SK-N-SH (cell line): ENCODE data around the gene CDK14. TPM values are rescaled to one million over a fixed set of nuclear protein-coding genes. Genes with fewer than 3 reads are reported as not detected.
"Not testable (repeated sequence)": the region's sequence is repeated elsewhere in the genome, so short reads cannot be mapped to it uniquely, and the experiment has no call there.

ENCODE experiments used
- CTCF ChIA-PET: fragments of 300-600, 350-600 bp; formaldehyde crosslinking; extraction: SDS; loops from one replicate; lab custom pipeline; 2021; lab: Yijun Ruan, JAX
- POLR2A ChIA-PET: fragments of 350-600 bp; sonication (Branson Sonifier 250); formaldehyde crosslinking; extraction: SDS; loops from one replicate; lab custom pipeline; 2020; ENCODE audit warnings: antibody characterized with exemption, inconsistent platforms; lab: Yijun Ruan, JAX
- DNase-seq: peaks from one replicate; pipeline ENCODE4 v3.0.0; 2012
- H2AFZ ChIP-seq: fragments of 200-600 bp; sonication (generic); 2 replicates; pipeline ENCODE4 v1.8.1; 2016; ENCODE audit warnings: antibody characterized with exemption, mild to moderate bottlenecking, low read depth
- H3F3A ChIP-seq: fragments of 200-600 bp; sonication (generic); replicated peaks from 2 replicates; pipeline ENCODE3; 2016; ENCODE audit warnings: antibody characterized with exemption, mild to moderate bottlenecking; ENCODE audit not compliant: insufficient read depth
- H3K27ac ChIP-seq, 2 experiments: fragments of 200-500 bp in 1 of 2; fragments of 200-600 bp in 1 of 2; sonication (Bioruptor generic) in 1 of 2; sonication (generic), shearing (Covaris generic) in 1 of 2; 2 replicates each; pipeline versions ENCODE4 v1.5.1 to v1.6.1; 2014 to 2016; ENCODE audit warnings: low read depth in 2 of 2, inconsistent platforms in 1 of 2, low read length in 1 of 2, mild to moderate bottlenecking in 1 of 2, mixed read lengths in 1 of 2
- H3K27me3 ChIP-seq: fragments of 200-600 bp; sonication (generic), shearing (Covaris generic); 2 replicates; pipeline ENCODE4 v1.6.1; 2016; ENCODE audit warnings: mixed run types; ENCODE audit not compliant: insufficient read depth
- H3K36me3 ChIP-seq, 2 experiments: fragments of 200-500 bp in 1 of 2; fragments of 200-600 bp in 1 of 2; sonication (Bioruptor generic) in 1 of 2; sonication (generic) in 1 of 2; replicated peaks in 1 of 2; 2 replicates each; pipeline versions ENCODE3 to v1.5.1; 2014 to 2016; ENCODE audit warnings: low read length in 1 of 2, mild to moderate bottlenecking in 1 of 2; ENCODE audit not compliant: insufficient read depth in 2 of 2, control insufficient read depth in 1 of 2
- H3K4me1 ChIP-seq, 2 experiments: fragments of 200-500 bp in 1 of 2; fragments of 200-600 bp in 1 of 2; sonication (Bioruptor generic) in 1 of 2; sonication (generic), shearing (Covaris generic) in 1 of 2; 2 replicates each; pipeline versions ENCODE4 v1.5.1 to v1.6.1; 2014 to 2016; ENCODE audit warnings: low read depth in 1 of 2, low read length in 1 of 2, mixed run types in 1 of 2; ENCODE audit not compliant: insufficient read depth in 2 of 2, control insufficient read depth in 1 of 2
- H3K4me2 ChIP-seq: fragments of 200-600 bp; sonication (generic), shearing (Covaris generic); 2 replicates; pipeline ENCODE4 v1.6.1; 2017; ENCODE audit warnings: mixed run types
- H3K4me3 ChIP-seq, 2 experiments: fragments of 200-500 bp in 1 of 2; fragments of 200-600 bp in 1 of 2; sonication (Bioruptor generic) in 1 of 2; sonication (generic), shearing (Covaris generic) in 1 of 2; 2 replicates each; pipeline versions ENCODE4 v1.5.1 to v1.8.1; 2014 to 2016; ENCODE audit warnings: low read depth in 2 of 2, inconsistent platforms in 1 of 2, low read length in 1 of 2, mild to moderate bottlenecking in 1 of 2, mixed read lengths in 1 of 2, moderate library complexity in 1 of 2
- H3K79me2 ChIP-seq: fragments of 200-600 bp; sonication (generic); 2 replicates; pipeline ENCODE4 v1.8.1; 2017; ENCODE audit warnings: mild to moderate bottlenecking; ENCODE audit not compliant: insufficient read depth
- H3K9ac ChIP-seq: fragments of 200-600 bp; sonication (generic); 2 replicates; pipeline ENCODE4 v1.6.1; 2017; ENCODE audit warnings: mixed run types
- H3K9me2 ChIP-seq: fragments of 200-600 bp; sonication (generic); 2 replicates; pipeline ENCODE4 v1.6.1; 2017; ENCODE audit warnings: mixed run types
- H3K9me3 ChIP-seq: fragments of 200-600 bp; sonication (generic); 2 replicates; pipeline ENCODE4 v1.6.1; 2017; ENCODE audit warnings: mixed run types, mild to moderate bottlenecking, moderate library complexity
- H4K20me1 ChIP-seq: fragments of 200-600 bp; sonication (generic); 2 replicates; pipeline ENCODE4 v1.6.1; 2017; ENCODE audit warnings: mild to moderate bottlenecking, mixed run types; ENCODE audit not compliant: insufficient read depth
- NRF1 ChIP-seq: IDR thresholded peaks from 2 replicates; pipeline ENCODE4 v1.6.1; 2012; ENCODE audit warnings: low read depth, mild to moderate bottlenecking, low read length
- SIN3A ChIP-seq: IDR thresholded peaks from 2 replicates; pipeline ENCODE4 v1.6.1; 2012; ENCODE audit warnings: low read depth, mild to moderate bottlenecking, low read length, moderate library complexity, borderline replicate concordance
- YY1 ChIP-seq: IDR thresholded peaks from 2 replicates; pipeline ENCODE4 v1.4.0; 2012; ENCODE audit warnings: low read depth, mild to moderate bottlenecking
- WGBS: methylation state at CpG from one replicate; pipeline ENCODE4 v1.1.6; 2017; ENCODE audit warnings: low lambda C conversion rate; 5-methylcytosine and 5-hydroxymethylcytosine counted together
- polyA plus RNA-seq, 3 experiments: library from polyadenylated mRNA; depleted of rRNA; stranded (reverse); fragments of >200 nt; gene quantifications; 2 replicates each; pipeline ENCODE4 v1.2.3, GENCODE V29; 2012
- TF ChIP-seq, protein P1 (sequence below): fragments of 200-600 bp; sonication (generic); IDR thresholded peaks from 2 replicates; pipeline ENCODE4 v1.6.1; 2017; ENCODE audit warnings: antibody characterized with exemption, mild to moderate bottlenecking, moderate library complexity

Gene CDK14
- polyA plus RNA-seq, 1 of the 3 experiments (the other 2 are of a cell fraction): 13.9 TPM

DNA sequence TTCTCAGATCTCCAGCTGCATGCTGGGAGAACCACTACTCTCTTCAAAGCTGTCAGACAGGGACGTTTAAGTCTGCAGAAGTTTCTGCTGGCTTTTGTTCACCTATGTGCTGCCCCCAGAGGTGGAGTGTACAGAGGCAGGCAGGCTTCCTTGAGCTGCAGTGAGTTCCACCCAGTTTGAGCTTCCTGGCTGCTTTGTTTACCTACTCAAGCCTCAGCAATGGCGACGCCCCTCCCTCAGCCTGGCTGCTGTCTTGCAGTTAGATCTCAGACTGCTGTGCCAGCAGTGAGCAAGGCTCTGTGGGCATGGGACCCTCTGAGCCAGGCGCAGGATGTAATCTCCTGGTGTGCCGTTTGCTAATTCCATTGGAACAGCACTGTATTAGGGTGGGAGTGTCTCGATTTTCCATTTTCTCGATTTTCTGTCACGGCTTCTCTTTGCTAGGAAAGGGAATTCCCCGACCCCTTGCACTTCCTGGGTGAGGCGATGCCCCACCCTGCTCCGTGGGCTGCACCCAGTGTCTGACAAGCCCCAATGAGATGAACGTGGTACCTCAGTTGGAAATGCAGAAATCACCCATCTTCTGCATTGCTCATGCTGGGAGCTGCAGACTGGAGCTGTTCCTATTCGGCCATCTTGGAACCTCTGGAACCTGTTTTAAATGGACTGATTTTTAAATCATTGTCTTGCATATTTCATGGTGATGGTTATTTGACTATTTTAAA is 332.7 kb downstream of the CDK14 start:
- H3K9ac ChIP-seq, H3K79me2 ChIP-seq, H3K4me3 ChIP-seq, H4K20me1 ChIP-seq: not testable (repeated sequence)
- peaks cover 0 to 13% of the 10 kb centered on the region in 2 experiments for H3K36me3 ChIP-seq
- TF ChIP-seq, protein P1, sequence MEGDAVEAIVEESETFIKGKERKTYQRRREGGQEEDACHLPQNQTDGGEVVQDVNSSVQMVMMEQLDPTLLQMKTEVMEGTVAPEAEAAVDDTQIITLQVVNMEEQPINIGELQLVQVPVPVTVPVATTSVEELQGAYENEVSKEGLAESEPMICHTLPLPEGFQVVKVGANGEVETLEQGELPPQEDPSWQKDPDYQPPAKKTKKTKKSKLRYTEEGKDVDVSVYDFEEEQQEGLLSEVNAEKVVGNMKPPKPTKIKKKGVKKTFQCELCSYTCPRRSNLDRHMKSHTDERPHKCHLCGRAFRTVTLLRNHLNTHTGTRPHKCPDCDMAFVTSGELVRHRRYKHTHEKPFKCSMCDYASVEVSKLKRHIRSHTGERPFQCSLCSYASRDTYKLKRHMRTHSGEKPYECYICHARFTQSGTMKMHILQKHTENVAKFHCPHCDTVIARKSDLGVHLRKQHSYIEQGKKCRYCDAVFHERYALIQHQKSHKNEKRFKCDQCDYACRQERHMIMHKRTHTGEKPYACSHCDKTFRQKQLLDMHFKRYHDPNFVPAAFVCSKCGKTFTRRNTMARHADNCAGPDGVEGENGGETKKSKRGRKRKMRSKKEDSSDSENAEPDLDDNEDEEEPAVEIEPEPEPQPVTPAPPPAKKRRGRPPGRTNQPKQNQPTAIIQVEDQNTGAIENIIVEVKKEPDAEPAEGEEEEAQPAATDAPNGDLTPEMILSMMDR: peak; percentile 13; the same call in 1 of the 2 replicates
- TF ChIP-seq, all 33 proteins: peak for 1; not testable (repeated sequence) for 32
- H3K27ac ChIP-seq, H3K4me2 ChIP-seq, POLR2A ChIA-PET, H3F3A ChIP-seq, H2AFZ ChIP-seq, H3K9me2 ChIP-seq, DNase-seq, H3K9me3 ChIP-seq, H3K27me3 ChIP-seq, H3K4me1 ChIP-seq: not testable (repeated sequence)
- CTCF ChIA-PET: interaction anchor here (0.9 to 1.6 kb wide), 2 partner anchors 105 to 179 kb away, joined by 3 to 5 read pairs; no protein-coding TSS in a partner anchor
- WGBS: 82% methylated on average over 13 of the region's 13 CpGs

DNA sequence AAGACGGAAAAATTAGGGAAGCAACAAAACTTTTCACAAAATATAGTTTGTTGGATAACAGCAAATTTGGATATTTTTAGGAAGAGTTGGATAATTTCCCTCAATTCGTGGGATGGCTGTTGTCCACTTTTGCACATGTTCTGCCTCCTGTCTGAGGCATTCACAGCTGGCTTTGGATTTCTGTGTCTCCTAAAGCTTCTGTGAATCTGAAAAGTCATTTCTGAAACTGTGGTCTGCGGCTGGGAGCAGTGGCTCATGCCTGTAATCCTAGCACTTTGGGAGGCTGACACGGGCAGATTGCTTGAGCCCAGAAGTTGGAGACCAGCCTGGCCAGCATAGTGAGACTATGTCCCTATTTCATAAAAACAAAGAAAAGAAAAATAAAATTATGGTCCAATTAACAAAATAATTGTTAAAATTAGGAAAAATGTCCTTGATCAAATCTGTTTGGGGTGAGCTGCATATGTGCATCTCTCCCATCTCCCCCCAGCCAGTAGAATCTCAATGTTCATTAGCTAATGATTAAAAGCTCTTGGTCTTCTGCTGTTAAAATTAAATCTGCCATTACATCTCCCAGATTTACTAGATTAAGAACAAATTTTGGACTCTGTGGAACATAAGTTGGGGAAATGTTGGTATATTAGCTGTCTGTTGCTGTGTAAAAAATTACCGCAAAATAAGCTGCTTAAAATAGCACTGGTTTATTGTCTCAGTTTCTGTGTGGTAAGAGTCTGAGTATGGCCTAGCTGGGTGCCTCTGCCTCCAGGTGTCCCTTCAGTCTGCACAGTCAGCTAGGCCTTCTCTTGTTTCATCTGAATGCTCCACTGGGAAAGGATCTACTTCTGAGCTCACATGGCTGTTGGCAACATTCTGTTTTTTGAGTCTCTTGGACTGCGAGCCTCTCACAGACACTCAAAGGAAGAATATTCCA is 336.1 kb downstream of the CDK14 start:
- CTCF ChIA-PET: interaction anchor here (1.3 to 1.4 kb wide), 2 partner anchors 102 to 504 kb away, joined by 3 to 6 read pairs; no protein-coding TSS in a partner anchor
- no peaks in the 10 kb centered on the region for H3K9me2 ChIP-seq

More for the DNA sequence above, 336.1 kb downstream of the CDK14 start:
- POLR2A ChIA-PET: no interaction called here
- Histone ChIP-seq H3K9ac (no peak overlapping the region), H3K9me3 (no peaks in the 10 kb centered on the region), H3K4me2 (no peak overlapping the region), H3K79me2 (no peaks in the 10 kb centered on the region), H3K27me3 (no peaks in the 10 kb centered on the region), H4K20me1 (no peaks in the 10 kb centered on the region), H3F3A (peaks cover 6% of the 10 kb centered on the region), H3K27ac (no peak overlapping the region), H3K4me3 (no peak overlapping the region), H3K36me3 (peaks cover 0 to 13% of the 10 kb centered on the region in 2 experiments), H3K4me1 (peaks cover 0 to 5% of the 10 kb centered on the region in 2 experiments; a peak in 2 of 4 replicates), H2AFZ (no peak overlapping the region)
- 90% methylated on average over 6 of the region's 6 CpGs for WGBS
- no peak for DNase-seq
- TF ChIP-seq NRF1 (no peak), YY1 (no peak), SIN3A (no peak)
- TF ChIP-seq, protein P1: no peak
